Neural cell (in vitro differentiated cells): Measurements from ENCODE around the gene NR2C2AP.

Experiments used
- EP300 ChIP-seq: fragments of 450-650 bp; conservative IDR thresholded peaks from 2 replicates; pipeline ENCODE4 v1.6.1; 2014; ENCODE audit warnings: antibody characterized with exemption, mild to moderate bottlenecking, moderate library complexity; ENCODE audit not compliant: poor library complexity, severe bottlenecking
- EZH2 ChIP-seq: fragments of 200-600, 300-800 bp; shearing (Covaris generic), sonication (generic); IDR thresholded peaks from 2 replicates; pipeline ENCODE4 v1.6.1; 2014; ENCODE audit warnings: antibody characterized with exemption, low read length, borderline replicate concordance, mild to moderate bottlenecking; ENCODE audit not compliant: insufficient read depth, poor library complexity, severe bottlenecking
- TAF1 ChIP-seq: IDR thresholded peaks from 2 replicates; pipeline ENCODE4 v1.6.1; 2012; ENCODE audit warnings: low read depth
- TF ChIP-seq, protein P1 (sequence below): IDR thresholded peaks from 2 replicates; pipeline ENCODE4 v1.6.1; 2012; ENCODE audit warnings: borderline replicate concordance
- TF ChIP-seq, protein P2 (sequence below): fragments of 450-650 bp; IDR thresholded peaks from 2 replicates; pipeline ENCODE4 v1.5.1; 2014; ENCODE audit warnings: antibody characterized with exemption, mild to moderate bottlenecking, moderate library complexity; ENCODE audit not compliant: poor library complexity, severe bottlenecking

DNA sequence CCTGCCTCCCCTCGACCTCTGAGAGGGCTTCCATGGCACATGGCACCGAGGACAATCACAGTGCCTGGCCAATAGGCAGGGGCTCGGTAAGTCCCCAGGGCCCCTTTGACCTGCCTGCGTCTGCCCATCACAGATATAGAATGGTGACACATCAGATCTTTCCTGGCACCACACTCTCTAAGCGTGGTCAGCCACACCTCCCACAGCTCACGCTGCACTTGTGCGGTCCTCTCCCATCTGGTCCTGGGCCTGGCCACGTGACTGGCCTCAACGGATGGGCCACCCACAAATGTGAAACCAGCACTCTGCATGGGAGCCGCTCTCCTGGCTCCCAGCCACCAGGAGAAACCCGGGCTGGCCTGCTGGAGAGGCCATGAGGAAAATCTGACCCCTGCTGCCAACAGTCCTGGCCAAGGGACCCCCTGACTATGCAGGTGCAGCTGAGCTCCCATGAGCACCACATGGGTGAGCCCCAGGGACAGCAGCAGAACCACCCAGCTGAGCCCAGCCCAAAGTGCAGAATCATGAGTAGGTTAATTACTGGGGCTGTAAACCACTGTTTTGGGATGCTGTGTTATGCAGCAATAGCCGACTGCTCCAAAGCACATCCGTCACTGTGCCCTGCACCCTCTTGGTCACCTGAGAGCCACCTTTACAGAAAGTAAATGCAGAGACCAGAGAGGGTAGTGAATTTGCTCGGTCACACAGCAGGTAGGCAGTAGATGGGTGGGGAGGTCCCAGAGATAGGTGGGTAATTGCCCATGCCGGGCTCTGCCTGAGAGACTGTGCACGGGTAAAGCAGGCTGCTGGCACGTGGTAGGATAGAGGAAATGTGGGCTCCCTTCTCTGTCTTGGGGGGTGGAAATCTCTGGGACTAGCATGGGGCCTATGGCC is 23.4 kb downstream of the NR2C2AP start:
- TF ChIP-seq EP300 (no peak), EZH2 (no peak), TAF1 (no peak)
- TF ChIP-seq, protein P1, sequence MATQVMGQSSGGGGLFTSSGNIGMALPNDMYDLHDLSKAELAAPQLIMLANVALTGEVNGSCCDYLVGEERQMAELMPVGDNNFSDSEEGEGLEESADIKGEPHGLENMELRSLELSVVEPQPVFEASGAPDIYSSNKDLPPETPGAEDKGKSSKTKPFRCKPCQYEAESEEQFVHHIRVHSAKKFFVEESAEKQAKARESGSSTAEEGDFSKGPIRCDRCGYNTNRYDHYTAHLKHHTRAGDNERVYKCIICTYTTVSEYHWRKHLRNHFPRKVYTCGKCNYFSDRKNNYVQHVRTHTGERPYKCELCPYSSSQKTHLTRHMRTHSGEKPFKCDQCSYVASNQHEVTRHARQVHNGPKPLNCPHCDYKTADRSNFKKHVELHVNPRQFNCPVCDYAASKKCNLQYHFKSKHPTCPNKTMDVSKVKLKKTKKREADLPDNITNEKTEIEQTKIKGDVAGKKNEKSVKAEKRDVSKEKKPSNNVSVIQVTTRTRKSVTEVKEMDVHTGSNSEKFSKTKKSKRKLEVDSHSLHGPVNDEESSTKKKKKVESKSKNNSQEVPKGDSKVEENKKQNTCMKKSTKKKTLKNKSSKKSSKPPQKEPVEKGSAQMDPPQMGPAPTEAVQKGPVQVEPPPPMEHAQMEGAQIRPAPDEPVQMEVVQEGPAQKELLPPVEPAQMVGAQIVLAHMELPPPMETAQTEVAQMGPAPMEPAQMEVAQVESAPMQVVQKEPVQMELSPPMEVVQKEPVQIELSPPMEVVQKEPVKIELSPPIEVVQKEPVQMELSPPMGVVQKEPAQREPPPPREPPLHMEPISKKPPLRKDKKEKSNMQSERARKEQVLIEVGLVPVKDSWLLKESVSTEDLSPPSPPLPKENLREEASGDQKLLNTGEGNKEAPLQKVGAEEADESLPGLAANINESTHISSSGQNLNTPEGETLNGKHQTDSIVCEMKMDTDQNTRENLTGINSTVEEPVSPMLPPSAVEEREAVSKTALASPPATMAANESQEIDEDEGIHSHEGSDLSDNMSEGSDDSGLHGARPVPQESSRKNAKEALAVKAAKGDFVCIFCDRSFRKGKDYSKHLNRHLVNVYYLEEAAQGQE, result no peak
- TF ChIP-seq, protein P2, sequence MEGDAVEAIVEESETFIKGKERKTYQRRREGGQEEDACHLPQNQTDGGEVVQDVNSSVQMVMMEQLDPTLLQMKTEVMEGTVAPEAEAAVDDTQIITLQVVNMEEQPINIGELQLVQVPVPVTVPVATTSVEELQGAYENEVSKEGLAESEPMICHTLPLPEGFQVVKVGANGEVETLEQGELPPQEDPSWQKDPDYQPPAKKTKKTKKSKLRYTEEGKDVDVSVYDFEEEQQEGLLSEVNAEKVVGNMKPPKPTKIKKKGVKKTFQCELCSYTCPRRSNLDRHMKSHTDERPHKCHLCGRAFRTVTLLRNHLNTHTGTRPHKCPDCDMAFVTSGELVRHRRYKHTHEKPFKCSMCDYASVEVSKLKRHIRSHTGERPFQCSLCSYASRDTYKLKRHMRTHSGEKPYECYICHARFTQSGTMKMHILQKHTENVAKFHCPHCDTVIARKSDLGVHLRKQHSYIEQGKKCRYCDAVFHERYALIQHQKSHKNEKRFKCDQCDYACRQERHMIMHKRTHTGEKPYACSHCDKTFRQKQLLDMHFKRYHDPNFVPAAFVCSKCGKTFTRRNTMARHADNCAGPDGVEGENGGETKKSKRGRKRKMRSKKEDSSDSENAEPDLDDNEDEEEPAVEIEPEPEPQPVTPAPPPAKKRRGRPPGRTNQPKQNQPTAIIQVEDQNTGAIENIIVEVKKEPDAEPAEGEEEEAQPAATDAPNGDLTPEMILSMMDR, result no peak
